AG09309 (cell line): ENCODE data around the gene ABCC12.
A peak's percentile ranks its signal among the peaks of the same experiment; 100 is the strongest.

Experiments used
- DNase-seq: peaks from one replicate; pipeline ENCODE4 v3.0.0-alpha.2; 2010; ENCODE audit warnings: low read depth
- H3K4me3 ChIP-seq: 2 replicates; pipeline ENCODE4 v1.5.1; 2011; ENCODE audit warnings: mild to moderate bottlenecking, low read depth, low read length, moderate library complexity; ENCODE audit not compliant: control insufficient read depth
- CTCF ChIP-seq: IDR thresholded peaks from 2 replicates; pipeline ENCODE4 v1.5.1; 2011; ENCODE audit warnings: mild to moderate bottlenecking, low read depth, low read length, inconsistent platforms; ENCODE audit not compliant: insufficient read depth, control insufficient read depth; ENCODE audit errors: missing control alignments

The ABCC12 gene

GRCh38 chr16:48164907-48165715 is 9.3 kb upstream of the ABCC12 start:
- DNase-seq: no peak
- no peak overlapping the region; the same call in 1 of the 2 replicates for H3K4me3 ChIP-seq
- TF ChIP-seq CTCF: peak; percentile 89

- no peak for TF ChIP-seq CTCF
- DNase-seq: no peak
- no peak overlapping the region for H3K4me3 ChIP-seq
Measured at GRCh38 chr16:48162839-48163410, 7.1 kb upstream of the ABCC12 start.

GRCh38 chr16:48161906-48162305 is 6.1 kb upstream of the ABCC12 start:
- no peak for DNase-seq
- H3K4me3 ChIP-seq: no peak overlapping the region
- no peak for TF ChIP-seq CTCF

GRCh38 chr16:48160575-48160974 is 4.8 kb upstream of the ABCC12 start:
- no peak for DNase-seq
- TF ChIP-seq CTCF: no peak
- H3K4me3 ChIP-seq: no peak overlapping the region

- peak; percentile 18 for DNase-seq
- no peak overlapping the region for H3K4me3 ChIP-seq
Measured at GRCh38 chr16:48158296-48158695, 2.5 kb upstream of the ABCC12 start.

GRCh38 chr16:48157794-48158193 is 2.0 kb upstream of the ABCC12 start:
- no peak overlapping the region for H3K4me3 ChIP-seq
- no peak for DNase-seq
- no peak for TF ChIP-seq CTCF

More at GRCh38 chr16:48158296-48158695, 2.5 kb upstream of the ABCC12 start:
- no peak for TF ChIP-seq CTCF
